Erythroblast (primary cell): ENCODE measurements around the gene TTF2.

Experiments used
- GATA1 ChIP-seq: IDR thresholded peaks from 2 replicates; pipeline ENCODE4 v1.6.1; 2011; ENCODE audit warnings: low read depth, mild to moderate bottlenecking, control low read depth, low read length, moderate library complexity
- POLR2A ChIP-seq: IDR thresholded peaks from 2 replicates; pipeline ENCODE4 v1.6.1; 2011; ENCODE audit warnings: mild to moderate bottlenecking, low read length

- TF ChIP-seq POLR2A = no peak
- TF ChIP-seq GATA1 = no peak
Measured at GRCh38 chr1:117114877-117115276, 54.8 kb downstream of the TTF2 start.
